ENCODE measurements around the gene LRRC41. TPM values are rescaled to one million over a fixed set of nuclear protein-coding genes. Genes with fewer than 3 reads are reported as not detected.

The LRRC41 gene
- total RNA-seq, 4 donors from 2014 or later, result 43.4 to 64.3 (median 60.5) TPM

GRCh38 chr1:46284597-46285564 is 18.5 kb downstream of the LRRC41 start:
- H3K9me3 ChIP-seq, result no peaks in the 10 kb centered on the region
- peaks cover 0 to 23% (median 3%) of the 10 kb centered on the region in 4 donors for H3K36me3 ChIP-seq
- no peaks in the 10 kb centered on the region for H3K4me1 ChIP-seq
- H3K27ac ChIP-seq, result no peak overlapping the region
- H3K27me3 ChIP-seq, result no peaks in the 10 kb centered on the region
- WGBS, 2 donors (ENCODE audit: low coverage in 1 of 2), result 62 to 80% methylated on average over 2 to 3 of the region's 3 CpGs
- no peak for DNase-seq
- no peak overlapping the region for H3K4me3 ChIP-seq
- in situ Hi-C loops (cut with MboI; ENCODE audit: low pct_ligation_motif_present in 1 of 4, low pct_unique_long_range_greater_than_20kb in 1 of 4, low sequenced_read_pairs in 3 of 4) (no loop called here), intact Hi-C loops (cut with DNase I; ENCODE audit: low total_unique reads) (loop anchor here (5.0 kb wide), 1 partner anchor 447 kb away; no protein-coding TSS in a partner anchor)
- no peak for TF ChIP-seq CTCF (IDR thresholded peaks at IDR 0.05)
- TF ChIP-seq POLR2A (IDR thresholded peaks at IDR 0.05), result no peak
- no peak for TF ChIP-seq POLR2AphosphoS5 (IDR thresholded peaks at IDR 0.05)

DNA sequence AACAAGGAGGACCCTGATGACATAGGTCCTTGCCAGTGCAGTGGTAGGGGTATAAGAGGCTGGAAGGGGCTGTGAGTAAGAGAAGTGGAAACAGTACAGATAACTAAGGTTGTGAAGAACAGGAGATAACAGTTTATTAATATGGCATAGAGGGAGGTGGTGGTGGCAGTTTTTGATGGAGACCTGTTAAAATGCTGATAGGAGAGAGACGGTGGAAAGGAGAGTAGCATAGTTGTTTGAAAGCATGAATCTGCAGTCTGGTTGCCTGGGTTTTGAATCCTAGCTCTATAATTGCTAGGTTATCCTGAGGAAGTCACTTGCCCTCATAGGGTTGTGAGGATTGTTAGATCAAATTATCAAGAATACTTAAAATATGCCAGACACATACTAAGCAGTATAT is 19.4 kb downstream of the LRRC41 start:
- no peak for TF ChIP-seq EP300 (IDR thresholded peaks at IDR 0.05; ENCODE audit: low read depth)
- no peak for TF ChIP-seq POLR2A (IDR thresholded peaks at IDR 0.05)
- no peak for TF ChIP-seq CTCF (IDR thresholded peaks at IDR 0.05)
- TF ChIP-seq POLR2AphosphoS5 (IDR thresholded peaks at IDR 0.05), result no peak
- Histone ChIP-seq H3K9me3 (no peaks in the 10 kb centered on the region), H3K27me3 (no peaks in the 10 kb centered on the region), H3K4me3 (no peak overlapping the region), H3K36me3 (peaks cover 0 to 23% (median 5%) of the 10 kb centered on the region in 4 donors), H3K27ac (no peak overlapping the region), H3K4me1 (no peaks in the 10 kb centered on the region)
- in situ Hi-C loops (cut with MboI; ENCODE audit: low pct_ligation_motif_present in 1 of 4, low pct_unique_long_range_greater_than_20kb in 1 of 4, low sequenced_read_pairs in 3 of 4) (no loop called here), intact Hi-C loops (cut with DNase I; ENCODE audit: low total_unique reads) (no loop called here)
- 94 to 95% methylated on average over 1 of the region's 1 CpG for WGBS, 2 donors (ENCODE audit: low coverage in 1 of 2)
- DNase-seq, result no peak

DNA sequence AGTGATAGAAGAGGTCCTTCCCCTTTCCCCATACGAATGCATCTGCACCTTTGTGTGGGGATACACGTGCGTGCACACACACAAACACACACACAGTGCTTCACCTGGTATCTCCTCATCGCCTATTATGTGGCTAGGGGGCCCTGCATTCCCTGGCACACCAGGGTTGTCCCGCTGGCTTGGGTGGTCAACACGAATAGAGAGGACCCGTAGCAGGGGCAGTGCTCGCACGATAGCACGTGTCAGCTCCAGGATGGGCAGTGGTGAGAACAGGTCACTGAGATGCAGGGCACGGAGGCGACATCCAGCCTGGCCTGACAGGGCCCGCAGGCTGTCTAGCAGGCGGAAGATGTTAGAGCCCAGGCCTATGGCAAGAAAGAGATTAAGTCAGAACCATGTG is 22.4 kb downstream of the LRRC41 start:
- Histone ChIP-seq H3K4me1 (no peaks in the 10 kb centered on the region), H3K4me3 (no peak overlapping the region), H3K27me3 (no peaks in the 10 kb centered on the region), H3K27ac (no peak overlapping the region), H3K9me3 (no peaks in the 10 kb centered on the region), H3K36me3 (peaks cover 0 to 21% (median 9%) of the 10 kb centered on the region in 4 donors)
- in situ Hi-C loops (cut with MboI; ENCODE audit: low pct_ligation_motif_present in 1 of 4, low pct_unique_long_range_greater_than_20kb in 1 of 4, low sequenced_read_pairs in 3 of 4) (no loop called here), intact Hi-C loops (cut with DNase I; ENCODE audit: low total_unique reads) (no loop called here)
- TF ChIP-seq CTCF (IDR thresholded peaks at IDR 0.05) (no peak), POLR2A (IDR thresholded peaks at IDR 0.05) (no peak), POLR2AphosphoS5 (IDR thresholded peaks at IDR 0.05) (no peak), EP300 (IDR thresholded peaks at IDR 0.05; ENCODE audit: low read depth) (no peak)
- 92 to 96% methylated on average over 4 to 14 of the region's 14 CpGs for WGBS, 2 donors (ENCODE audit: low coverage in 1 of 2)
- DNase-seq, result no peak

GRCh38 chr1:46280092-46280491 is 23.3 kb downstream of the LRRC41 start:
- WGBS, 2 donors (ENCODE audit: low coverage in 1 of 2), result 87% methylated on average over 3 of the region's 3 CpGs; no CpG with 5 or more reads in 1 of the 2 donors
- no peak overlapping the region for H3K27ac ChIP-seq
- H3K27me3 ChIP-seq, result no peaks in the 10 kb centered on the region
- H3K36me3 ChIP-seq, result peaks cover 0 to 15% (median 6%) of the 10 kb centered on the region in 4 donors
- H3K9me3 ChIP-seq, result no peaks in the 10 kb centered on the region
- no peak overlapping the region for H3K4me3 ChIP-seq
- intact Hi-C loops (cut with DNase I; ENCODE audit: low total_unique reads) (no loop called here), in situ Hi-C loops (cut with MboI; ENCODE audit: low pct_ligation_motif_present in 1 of 4, low pct_unique_long_range_greater_than_20kb in 1 of 4, low sequenced_read_pairs in 3 of 4) (no loop called here)
- no peak for DNase-seq
- no peak for TF ChIP-seq POLR2A (IDR thresholded peaks at IDR 0.05)
- TF ChIP-seq POLR2AphosphoS5 (IDR thresholded peaks at IDR 0.05), result no peak
- no peak for TF ChIP-seq EP300 (IDR thresholded peaks at IDR 0.05; ENCODE audit: low read depth)
- TF ChIP-seq CTCF (IDR thresholded peaks at IDR 0.05), result no peak
- H3K4me1 ChIP-seq, result no peaks in the 10 kb centered on the region

All from transverse colon (tissue), 4 donors.